A673 (cell line): ENCODE results near the gene PROM1. TPM values are rescaled to one million over a fixed set of nuclear protein-coding genes. Genes with fewer than 3 reads are reported as not detected.

ENCODE experiments used
- BruUV-seq: library from RNA; stranded (reverse); fragments of 400-500 nt; replicated peaks from 2 replicates; lab custom pipeline; 2021; lab: Mats Ljungman, UMichigan
- CTCF ChIA-PET: fragments of 300-600 bp; sonication (Branson Sonifier 250); formaldehyde crosslinking; loops from one replicate; lab custom pipeline; 2022; ENCODE audit warnings: antibody characterized with exemption; lab: Charles Lee
- POLR2A ChIA-PET: fragments of 300-600 bp; sonication (Branson Sonifier 250); formaldehyde crosslinking; loops from one replicate; lab custom pipeline; 2022; ENCODE audit warnings: antibody characterized with exemption; ENCODE audit not compliant: low non-redundant PET; lab: Charles Lee
- DNase-seq: peaks from one replicate; pipeline ENCODE4 v3.0.0-alpha.2; 2015; ENCODE audit warnings: low spot score
- H3K27ac ChIP-seq: fragments of 200-600 bp; sonication (generic); 2 replicates; pipeline ENCODE4 v1.5.1; 2016; ENCODE audit warnings: mixed run types, low read depth, mild to moderate bottlenecking, mixed read lengths, antibody characterized with exemption, low read length; ENCODE audit not compliant: poor library complexity, severe bottlenecking
- H3K27me3 ChIP-seq: fragments of 200-600 bp; sonication (generic); replicated peaks from 2 replicates; pipeline ENCODE4 v1.6.1; 2017; ENCODE audit warnings: mixed run types, low read depth, mild to moderate bottlenecking, mixed read lengths, antibody characterized with exemption, low read length; ENCODE audit not compliant: insufficient read depth, poor library complexity
- H3K36me3 ChIP-seq: fragments of 200-600 bp; sonication (generic); 2 replicates; pipeline ENCODE4 v1.6.1; 2016; ENCODE audit warnings: mixed run types, mild to moderate bottlenecking, mixed read lengths, antibody characterized with exemption, low read length; ENCODE audit not compliant: insufficient read depth, poor library complexity, severe bottlenecking
- H3K4me1 ChIP-seq: fragments of 200-600 bp; sonication (generic); 2 replicates; pipeline ENCODE4 v1.6.1; 2017; ENCODE audit warnings: mixed run types, mild to moderate bottlenecking, mixed read lengths, antibody characterized with exemption, low read length; ENCODE audit not compliant: insufficient read depth, poor library complexity, severe bottlenecking
- H3K4me3 ChIP-seq: fragments of 200-600 bp; sonication (generic); 2 replicates; pipeline ENCODE4 v1.5.1; 2016; ENCODE audit warnings: low read depth, mixed run types, mild to moderate bottlenecking, mixed read lengths, low read length; ENCODE audit not compliant: poor library complexity, severe bottlenecking
- H3K9me3 ChIP-seq: fragments of 200-600 bp; sonication (generic); 2 replicates; pipeline ENCODE4 v1.6.1; 2016; ENCODE audit warnings: mixed run types, low read depth, mild to moderate bottlenecking, mixed read lengths, antibody characterized with exemption, low read length; ENCODE audit not compliant: poor library complexity, severe bottlenecking
- CTCF ChIP-seq: fragments of 300-800, 200-600 bp; sonication (generic); conservative IDR thresholded peaks from 2 replicates; pipeline ENCODE4 v1.5.1; 2017; ENCODE audit warnings: low read depth, mild to moderate bottlenecking, antibody characterized with exemption, low read length, moderate library complexity, mixed read lengths
- EZH2 ChIP-seq: fragments of 200-600 bp; sonication (generic); IDR thresholded peaks from 2 replicates; pipeline ENCODE4 v1.6.1; 2017; ENCODE audit warnings: borderline replicate concordance, low read depth, mild to moderate bottlenecking, mixed read lengths, antibody characterized with exemption, low read length; ENCODE audit not compliant: poor library complexity, severe bottlenecking
- intact Hi-C: fragments of 100-400 bp; cut with micrococcal nuclease; formaldehyde crosslinking; loops from one replicate; pipeline ENCODE4 v1.10.0; 2022; ENCODE audit not compliant: unreplicated experiment
- total RNA-seq: library from RNA; stranded (reverse); gene quantifications from 2 replicates; pipeline ENCODE4 v1.2.3, GENCODE V29; 2021

PROM1 gene
- total RNA-seq, 1 experiment from 2014 or later = 13.9 TPM

DNA sequence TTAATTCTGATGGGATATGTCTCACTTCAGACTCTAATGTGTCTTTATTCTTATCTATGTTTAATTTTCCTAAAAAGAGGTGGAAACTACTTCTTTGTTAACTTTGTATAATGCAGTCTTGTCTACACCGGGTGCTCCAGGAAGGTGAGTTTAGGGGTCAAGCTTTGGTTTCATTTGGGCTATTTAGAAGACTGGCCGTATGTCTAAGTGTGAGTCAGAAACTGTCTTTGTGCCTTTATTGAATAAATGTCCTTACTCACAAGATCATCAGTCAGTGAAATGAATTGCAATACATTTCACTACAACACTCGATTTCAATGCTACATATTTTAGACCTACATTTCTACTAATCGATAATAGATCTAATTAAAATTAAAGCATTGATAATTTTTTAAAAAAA is 56.2 kb downstream of the PROM1 start:
- DNase-seq = no peak
- Histone ChIP-seq H3K27me3 (no peaks in the 10 kb centered on the region), H3K9me3 (no peaks in the 10 kb centered on the region), H3K27ac (no peak overlapping the region), H3K4me3 (no peak overlapping the region), H3K4me1 (peaks cover 45% of the 10 kb centered on the region), H3K36me3 (no peaks in the 10 kb centered on the region)
- ChIA-PET POLR2A (no interaction called here), CTCF (no interaction called here)
- no TSS peak for BruUV-seq
- intact Hi-C loops = loop anchor here (10.0 kb wide), 1 partner anchor 417 kb away; no protein-coding TSS in a partner anchor
- TF ChIP-seq EZH2 = no peak
- no peak for TF ChIP-seq CTCF

GRCh38 chr4:16027114-16027513 is 56.7 kb downstream of the PROM1 start:
- ChIA-PET POLR2A (no interaction called here), CTCF (no interaction called here)
- Histone ChIP-seq H3K36me3 (no peaks in the 10 kb centered on the region), H3K4me3 (no peak overlapping the region), H3K27me3 (no peaks in the 10 kb centered on the region), H3K9me3 (no peaks in the 10 kb centered on the region), H3K27ac (no peak overlapping the region), H3K4me1 (peaks cover 40% of the 10 kb centered on the region)
- DNase-seq = no peak
- no TSS peak for BruUV-seq
- TF ChIP-seq CTCF (no peak), EZH2 (no peak)
- intact Hi-C loops = loop anchor here (10.0 kb wide), 1 partner anchor 418 kb away; no protein-coding TSS in a partner anchor

DNA sequence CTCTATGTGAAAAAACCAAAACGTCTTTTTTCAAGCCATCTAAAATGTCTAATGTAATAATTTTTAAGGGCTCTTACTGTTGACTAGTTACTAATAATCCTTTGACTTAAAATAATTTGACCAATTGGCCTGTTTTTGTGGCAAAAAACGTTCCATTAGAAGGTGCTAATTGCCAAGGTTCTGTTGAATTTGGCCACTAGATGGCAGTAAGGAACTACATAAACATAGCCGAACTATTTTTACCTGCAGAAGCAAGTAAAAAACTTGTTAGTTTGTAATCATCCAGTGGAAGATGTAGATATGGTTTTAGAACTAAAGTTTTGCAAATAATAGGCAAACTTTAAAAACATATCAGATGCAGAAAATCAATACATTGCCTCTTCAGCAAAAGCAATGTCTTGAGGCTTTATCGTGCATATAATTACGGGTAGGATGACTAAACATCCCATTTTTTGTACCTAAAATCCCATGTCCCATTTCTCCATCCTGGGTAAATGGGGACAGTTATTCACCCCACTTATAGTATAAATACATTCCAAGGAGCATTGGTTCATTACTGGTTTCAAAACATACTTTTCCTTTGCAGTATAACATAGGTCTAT is 57.6 kb downstream of the PROM1 start:
- BruUV-seq = no TSS peak
- H3K4me1 ChIP-seq = peaks cover 32% of the 10 kb centered on the region
- no peaks in the 10 kb centered on the region for H3K9me3 ChIP-seq
- peak overlapping the region; percentile 29 for H3K4me3 ChIP-seq
- no peaks in the 10 kb centered on the region for H3K36me3 ChIP-seq
- H3K27me3 ChIP-seq = no peaks in the 10 kb centered on the region
- ChIA-PET POLR2A (no interaction called here), CTCF (interaction anchor here (0.6 to 1.0 kb wide), 3 partner anchors 174 to 319 kb away, joined by 3 to 12 read pairs (median 3); no protein-coding TSS in a partner anchor)
- TF ChIP-seq EZH2 = no peak
- peak; percentile 87 for TF ChIP-seq CTCF
- H3K27ac ChIP-seq = no peak overlapping the region
- peak; percentile 75 for DNase-seq
- intact Hi-C loops = loop anchor here (1.0 to 10.0 kb wide), 3 partner anchors 173 to 419 kb away; no protein-coding TSS in a partner anchor
